ENCODE measurements around the gene FMR1. TPM values are rescaled to one million over a fixed set of nuclear protein-coding genes. Genes with fewer than 3 reads are reported as not detected.

Gene FMR1
- total RNA-seq, 2 donors from 2014 or later = 19.1 to 24.4 TPM

- no peak overlapping the region for H3K4me3 ChIP-seq
- intact Hi-C loops (cut with DNase I) = no loop called here
- DNase-seq = no peak
Measured at GRCh38 chrX:147897117-147897516, 14.6 kb upstream of the FMR1 start.

GRCh38 chrX:147898951-147899350, 12.8 kb upstream of the FMR1 start:
- intact Hi-C loops (cut with DNase I) = no loop called here
- 20 to 40% methylated on average over 1 of the region's 1 CpG for whole genome bisulfite sequencing, 2 donors
- Histone ChIP-seq H3K4me3 (no peak overlapping the region), H3K9me3 (no peaks in the 10 kb centered on the region), H3K4me1 (no peaks in the 10 kb centered on the region), H3K27me3 (no peaks in the 10 kb centered on the region), H3K36me3 (replicated peaks in 1 of 2; ENCODE audit: insufficient read depth in 1 of 2, low read depth in 2 of 2) (no peaks in the 10 kb centered on the region), H3K27ac (no peak overlapping the region)
- ATAC-seq (no peak), DNase-seq (no peak)
- TF ChIP-seq POLR2A (IDR thresholded peaks at IDR 0.05) = no peak
- TF ChIP-seq, protein P1, sequence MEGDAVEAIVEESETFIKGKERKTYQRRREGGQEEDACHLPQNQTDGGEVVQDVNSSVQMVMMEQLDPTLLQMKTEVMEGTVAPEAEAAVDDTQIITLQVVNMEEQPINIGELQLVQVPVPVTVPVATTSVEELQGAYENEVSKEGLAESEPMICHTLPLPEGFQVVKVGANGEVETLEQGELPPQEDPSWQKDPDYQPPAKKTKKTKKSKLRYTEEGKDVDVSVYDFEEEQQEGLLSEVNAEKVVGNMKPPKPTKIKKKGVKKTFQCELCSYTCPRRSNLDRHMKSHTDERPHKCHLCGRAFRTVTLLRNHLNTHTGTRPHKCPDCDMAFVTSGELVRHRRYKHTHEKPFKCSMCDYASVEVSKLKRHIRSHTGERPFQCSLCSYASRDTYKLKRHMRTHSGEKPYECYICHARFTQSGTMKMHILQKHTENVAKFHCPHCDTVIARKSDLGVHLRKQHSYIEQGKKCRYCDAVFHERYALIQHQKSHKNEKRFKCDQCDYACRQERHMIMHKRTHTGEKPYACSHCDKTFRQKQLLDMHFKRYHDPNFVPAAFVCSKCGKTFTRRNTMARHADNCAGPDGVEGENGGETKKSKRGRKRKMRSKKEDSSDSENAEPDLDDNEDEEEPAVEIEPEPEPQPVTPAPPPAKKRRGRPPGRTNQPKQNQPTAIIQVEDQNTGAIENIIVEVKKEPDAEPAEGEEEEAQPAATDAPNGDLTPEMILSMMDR (IDR thresholded peaks at IDR 0.05) = no peak

More at GRCh38 chrX:147897117-147897516, 14.6 kb upstream of the FMR1 start:
- TF ChIP-seq, protein P1 (IDR thresholded peaks at IDR 0.05) = no peak
- no peak for TF ChIP-seq POLR2A (IDR thresholded peaks at IDR 0.05)
- ATAC-seq = no peak
- no peaks in the 10 kb centered on the region for H3K4me1 ChIP-seq
- no peaks in the 10 kb centered on the region for H3K27me3 ChIP-seq
- no peaks in the 10 kb centered on the region for H3K9me3 ChIP-seq
- H3K36me3 ChIP-seq (replicated peaks in 1 of 2; ENCODE audit: insufficient read depth in 1 of 2, low read depth in 2 of 2) = no peaks in the 10 kb centered on the region
- no peak overlapping the region for H3K27ac ChIP-seq
- WGBS, 2 donors = 83 to 95% methylated on average over 1 to 12 of the region's 31 CpGs

DNA sequence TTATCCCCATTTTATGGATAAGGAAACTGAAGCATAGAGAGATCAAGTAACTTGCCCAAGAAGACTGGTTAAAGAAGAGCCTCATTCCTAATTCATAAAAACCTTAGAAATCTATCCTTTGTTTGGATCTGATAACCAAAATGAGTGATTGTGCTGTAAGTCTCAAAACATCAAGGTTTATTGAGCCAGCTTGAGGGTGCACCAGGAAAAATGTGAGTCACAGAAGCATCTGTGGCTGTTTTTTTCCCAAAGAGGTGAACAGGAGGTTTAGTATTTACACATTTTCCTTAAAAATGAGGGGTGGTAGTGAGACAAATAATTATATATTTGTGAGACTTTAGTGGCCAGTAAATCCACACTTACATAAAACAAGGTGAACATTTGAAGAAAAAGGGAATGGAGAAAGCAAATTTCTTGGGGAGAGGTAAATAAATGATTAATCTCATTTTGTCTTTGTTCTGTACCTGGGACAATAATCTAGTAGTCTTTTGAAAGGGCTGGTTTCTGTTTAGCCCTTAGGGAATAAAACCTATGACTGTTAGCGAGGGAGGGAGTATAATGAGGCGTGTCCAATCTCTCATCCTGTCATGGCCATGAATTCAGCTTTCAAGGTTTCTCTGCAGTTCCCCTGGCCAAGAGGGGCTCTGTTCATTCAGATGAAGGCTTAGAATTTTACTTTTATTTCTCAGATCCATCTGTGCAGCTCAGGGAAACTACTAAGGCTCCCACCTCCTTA, 12.2 kb upstream of the FMR1 start:
- 73 to 83% methylated on average over 2 of the region's 2 CpGs for WGBS, 2 donors
- Histone ChIP-seq H3K4me3 (no peak overlapping the region), H3K27ac (no peak overlapping the region), H3K36me3 (replicated peaks in 1 of 2; ENCODE audit: insufficient read depth in 1 of 2, low read depth in 2 of 2) (no peaks in the 10 kb centered on the region), H3K4me1 (no peaks in the 10 kb centered on the region), H3K27me3 (no peaks in the 10 kb centered on the region), H3K9me3 (no peaks in the 10 kb centered on the region)
- TF ChIP-seq, protein P1 (IDR thresholded peaks at IDR 0.05) = no peak
- TF ChIP-seq POLR2A (IDR thresholded peaks at IDR 0.05) = no peak
- no peak for DNase-seq
- intact Hi-C loops (cut with DNase I) = no loop called here
- no peak for ATAC-seq

DNA sequence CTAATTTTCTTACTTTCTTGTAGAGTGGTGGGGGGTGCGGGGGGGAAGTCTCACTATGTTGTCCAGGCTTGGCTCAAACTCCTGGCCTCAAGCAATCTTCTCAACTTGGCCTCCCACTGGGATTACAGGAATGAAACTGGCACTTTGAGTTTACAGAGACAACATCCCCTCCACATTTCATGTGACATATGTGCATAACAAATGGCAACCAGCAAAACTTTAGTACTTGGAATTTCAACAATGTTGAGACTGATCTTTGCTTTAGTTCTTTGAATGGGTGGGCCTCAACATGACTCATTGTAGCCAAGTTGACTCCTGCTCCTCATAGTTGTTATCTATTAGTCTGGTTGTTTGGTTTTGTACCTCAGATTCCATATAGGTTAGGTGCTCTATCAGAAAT, 11.4 kb upstream of the FMR1 start:
- no peaks in the 10 kb centered on the region for H3K27me3 ChIP-seq
- ATAC-seq (no peak), DNase-seq (no peak)
- H3K27ac ChIP-seq = no peak overlapping the region
- TF ChIP-seq, protein P1 (IDR thresholded peaks at IDR 0.05) = no peak
- TF ChIP-seq POLR2A (IDR thresholded peaks at IDR 0.05) = no peak
- no peaks in the 10 kb centered on the region for H3K9me3 ChIP-seq
- no peak overlapping the region for H3K4me3 ChIP-seq
- no peaks in the 10 kb centered on the region for H3K36me3 ChIP-seq (replicated peaks in 1 of 2; ENCODE audit: insufficient read depth in 1 of 2, low read depth in 2 of 2)
- H3K4me1 ChIP-seq = no peaks in the 10 kb centered on the region
- 100% methylated on average over 1 of the region's 1 CpG for WGBS, 2 donors
- intact Hi-C loops (cut with DNase I) = no loop called here

Data from body of pancreas (tissue), 4 donors.